ENCODE results near the gene GPATCH8. TPM values are rescaled to one million over a fixed set of nuclear protein-coding genes. Genes with fewer than 3 reads are reported as not detected.
A peak's percentile ranks its signal among the peaks of the same experiment; 100 is the strongest.

Gene GPATCH8
- total RNA-seq, 1 experiment from 2014 or later: 22.7 TPM

DNA sequence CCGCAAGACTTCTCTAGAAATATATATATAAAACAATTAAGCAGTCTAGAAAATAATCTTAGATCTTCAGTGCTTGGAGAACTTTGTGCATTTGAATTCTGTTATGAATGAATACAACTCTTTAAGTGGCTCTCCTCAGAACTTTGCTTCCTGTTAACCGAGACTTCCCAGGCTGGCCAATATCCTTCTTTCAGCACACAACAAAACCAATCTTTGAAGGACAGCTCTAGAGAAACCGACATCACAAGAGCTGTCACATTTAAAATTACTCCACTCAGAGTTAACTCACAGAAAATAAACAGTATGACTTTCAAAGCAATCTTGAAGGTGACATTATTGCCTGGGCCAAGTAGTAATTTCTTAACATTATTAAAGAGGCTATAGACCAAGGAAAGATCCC is 64.0 kb downstream of the GPATCH8 start:
- Histone ChIP-seq H3K27ac (ENCODE audit: low read length) (no peak overlapping the region), H2AFZ (ENCODE audit: low read length) (no peak overlapping the region), H3K9me2 (replicated peaks; ENCODE audit: low read length) (no peaks in the 10 kb centered on the region), H3K4me3 (ENCODE audit: low read length) (no peak overlapping the region), H4K20me1 (ENCODE audit: low read length) (no peaks in the 10 kb centered on the region), H3K4me1 (ENCODE audit: insufficient read depth, low read length) (peaks cover 2% of the 10 kb centered on the region), H3K27me3 (ENCODE audit: low read length) (no peaks in the 10 kb centered on the region), H3K4me2 (ENCODE audit: low read length) (no peak overlapping the region), H3F3A (ENCODE audit: low read length, unreplicated experiment) (no peaks in the 10 kb centered on the region), H3K79me2 (ENCODE audit: low read length) (peaks cover 24% of the 10 kb centered on the region), H3K9ac (ENCODE audit: low read length) (no peak overlapping the region), H3K9me3 (ENCODE audit: low read length) (no peaks in the 10 kb centered on the region), H3K36me3 (ENCODE audit: low read depth, low read length) (peaks cover 8% of the 10 kb centered on the region)
- CTCF ChIA-PET: no interaction called here
- ATAC-seq (no peak), DNase-seq (no peak)
- POLR2A ChIA-PET (ENCODE audit: unreplicated experiment): no interaction called here
- intact Hi-C loops (cut with micrococcal nuclease): no loop called here
- TF ChIP-seq EZH2 (IDR thresholded peaks at IDR 0.05; ENCODE audit: low read length, unreplicated experiment) (no peak), EZH2phosphoT487 (IDR thresholded peaks at IDR 0.05; ENCODE audit: borderline replicate concordance, low read length) (no peak)
- TF ChIP-seq, protein P1, sequence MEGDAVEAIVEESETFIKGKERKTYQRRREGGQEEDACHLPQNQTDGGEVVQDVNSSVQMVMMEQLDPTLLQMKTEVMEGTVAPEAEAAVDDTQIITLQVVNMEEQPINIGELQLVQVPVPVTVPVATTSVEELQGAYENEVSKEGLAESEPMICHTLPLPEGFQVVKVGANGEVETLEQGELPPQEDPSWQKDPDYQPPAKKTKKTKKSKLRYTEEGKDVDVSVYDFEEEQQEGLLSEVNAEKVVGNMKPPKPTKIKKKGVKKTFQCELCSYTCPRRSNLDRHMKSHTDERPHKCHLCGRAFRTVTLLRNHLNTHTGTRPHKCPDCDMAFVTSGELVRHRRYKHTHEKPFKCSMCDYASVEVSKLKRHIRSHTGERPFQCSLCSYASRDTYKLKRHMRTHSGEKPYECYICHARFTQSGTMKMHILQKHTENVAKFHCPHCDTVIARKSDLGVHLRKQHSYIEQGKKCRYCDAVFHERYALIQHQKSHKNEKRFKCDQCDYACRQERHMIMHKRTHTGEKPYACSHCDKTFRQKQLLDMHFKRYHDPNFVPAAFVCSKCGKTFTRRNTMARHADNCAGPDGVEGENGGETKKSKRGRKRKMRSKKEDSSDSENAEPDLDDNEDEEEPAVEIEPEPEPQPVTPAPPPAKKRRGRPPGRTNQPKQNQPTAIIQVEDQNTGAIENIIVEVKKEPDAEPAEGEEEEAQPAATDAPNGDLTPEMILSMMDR (conservative IDR thresholded peaks at IDR 0.05; ENCODE audit: low read depth, low read length): no peak
- no TSS peak for BruUV-seq (replicated peaks)

DNA sequence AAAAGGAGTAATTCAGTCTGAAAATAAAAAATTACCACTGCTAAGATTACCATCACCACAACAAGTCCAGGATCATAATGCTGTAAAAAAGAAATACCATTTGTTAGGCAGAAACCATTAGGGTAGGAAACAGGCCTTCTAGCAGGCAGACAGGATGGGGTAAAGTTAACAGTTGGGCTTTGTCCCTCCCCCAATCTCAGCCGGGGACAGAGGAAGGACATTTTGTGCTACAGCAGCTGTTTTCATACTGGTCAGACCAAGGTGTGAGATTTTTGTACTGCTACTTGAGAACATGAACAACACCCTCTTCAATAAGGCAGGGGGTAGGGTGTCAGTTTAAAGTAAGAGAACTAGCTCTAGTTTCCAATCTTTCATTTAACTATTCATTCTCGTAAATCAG is 64.6 kb downstream of the GPATCH8 start:
- DNase-seq (no peak), ATAC-seq (no peak)
- ChIA-PET CTCF (no interaction called here), POLR2A (ENCODE audit: unreplicated experiment) (no interaction called here)
- Histone ChIP-seq H4K20me1 (ENCODE audit: low read length) (no peaks in the 10 kb centered on the region), H3K9me2 (replicated peaks; ENCODE audit: low read length) (no peaks in the 10 kb centered on the region), H3K4me3 (ENCODE audit: low read length) (no peak overlapping the region), H3K79me2 (ENCODE audit: low read length) (peaks cover 19% of the 10 kb centered on the region), H3K27ac (ENCODE audit: low read length) (no peak overlapping the region), H3F3A (ENCODE audit: low read length, unreplicated experiment) (no peaks in the 10 kb centered on the region), H2AFZ (ENCODE audit: low read length) (no peak overlapping the region), H3K4me2 (ENCODE audit: low read length) (no peak overlapping the region), H3K9ac (ENCODE audit: low read length) (no peak overlapping the region), H3K27me3 (ENCODE audit: low read length) (no peaks in the 10 kb centered on the region), H3K36me3 (ENCODE audit: low read depth, low read length) (peaks cover 10% of the 10 kb centered on the region), H3K4me1 (ENCODE audit: insufficient read depth, low read length) (no peaks in the 10 kb centered on the region), H3K9me3 (ENCODE audit: low read length) (no peaks in the 10 kb centered on the region)
- TSS peak; percentile 4 for BruUV-seq (replicated peaks)
- no peak for TF ChIP-seq EZH2 (IDR thresholded peaks at IDR 0.05; ENCODE audit: low read length, unreplicated experiment)
- TF ChIP-seq EZH2phosphoT487 (IDR thresholded peaks at IDR 0.05; ENCODE audit: borderline replicate concordance, low read length): no peak
- TF ChIP-seq, protein P1 (conservative IDR thresholded peaks at IDR 0.05; ENCODE audit: low read depth, low read length): no peak
- intact Hi-C loops (cut with micrococcal nuclease): no loop called here

DNA sequence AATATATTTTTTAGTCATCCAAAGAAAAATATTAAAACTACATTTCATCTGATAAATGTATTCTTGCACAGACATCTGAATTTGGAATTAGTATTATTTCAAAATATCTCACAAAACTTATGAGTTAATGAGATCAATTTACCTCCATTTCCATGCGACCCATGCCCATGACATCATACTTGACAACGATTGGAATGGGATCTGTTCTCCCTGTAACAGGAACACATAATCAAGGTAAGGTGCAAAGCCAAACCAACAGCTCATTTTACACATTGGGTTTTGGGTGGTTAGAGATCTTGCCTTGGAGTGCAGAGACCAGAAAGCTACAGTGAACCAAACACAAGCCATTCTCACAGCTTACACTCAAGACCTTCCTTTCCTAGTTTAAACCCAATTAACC is 66.9 kb downstream of the GPATCH8 start:
- Histone ChIP-seq H2AFZ (ENCODE audit: low read length) (no peak overlapping the region), H3K4me1 (ENCODE audit: insufficient read depth, low read length) (no peaks in the 10 kb centered on the region), H3K27ac (ENCODE audit: low read length) (no peak overlapping the region), H3K4me3 (ENCODE audit: low read length) (no peak overlapping the region), H3K9ac (ENCODE audit: low read length) (no peak overlapping the region), H3K4me2 (ENCODE audit: low read length) (no peak overlapping the region), H3K36me3 (ENCODE audit: low read depth, low read length) (peaks cover 24% of the 10 kb centered on the region), H3K27me3 (ENCODE audit: low read length) (no peaks in the 10 kb centered on the region), H4K20me1 (ENCODE audit: low read length) (no peaks in the 10 kb centered on the region), H3K9me2 (replicated peaks; ENCODE audit: low read length) (no peaks in the 10 kb centered on the region), H3F3A (ENCODE audit: low read length, unreplicated experiment) (no peaks in the 10 kb centered on the region), H3K79me2 (ENCODE audit: low read length) (0 out of 2 replicates have a peak, but pooled peaks cover 5% of the 10 kb centered on the region), H3K9me3 (ENCODE audit: low read length) (no peaks in the 10 kb centered on the region)
- POLR2A ChIA-PET (ENCODE audit: unreplicated experiment): no interaction called here
- no TSS peak for BruUV-seq (replicated peaks)
- ATAC-seq (no peak), DNase-seq (no peak)
- intact Hi-C loops (cut with micrococcal nuclease): no loop called here
- CTCF ChIA-PET: no interaction called here
- TF ChIP-seq EZH2phosphoT487 (IDR thresholded peaks at IDR 0.05; ENCODE audit: borderline replicate concordance, low read length) (no peak), EZH2 (IDR thresholded peaks at IDR 0.05; ENCODE audit: low read length, unreplicated experiment) (no peak)
- TF ChIP-seq, protein P1 (conservative IDR thresholded peaks at IDR 0.05; ENCODE audit: low read depth, low read length): no peak

Measured in PC-3 (cell line).